IPS-18c (cell line): ENCODE measurements around the gene MRPL51.

Experiments
- H3K4me3 ChIP-seq: 2 replicates; pipeline ENCODE4 v1.7.0; 2013; ENCODE audit warnings: low read depth, mild to moderate bottlenecking, low read length, moderate library complexity; ENCODE audit not compliant: insufficient read depth
- H3K9me3 ChIP-seq: one replicate; pipeline ENCODE4 v1.6.1; 2013; ENCODE audit warnings: mild to moderate bottlenecking, low read length, moderate library complexity; ENCODE audit not compliant: control insufficient read depth, insufficient read depth

MRPL51 gene

GRCh38 chr12:6533923-6534694 is 41.0 kb upstream of the MRPL51 start, which contains the start of gene GAPDH:
Gene GAPDH, plus strand, starts transcription at chr12:6534517. Its CDS starts 316 bp downstream, at chr12:6534833.
- peaks cover 3% of the 10 kb centered on the region for H3K9me3 ChIP-seq
- peak within 1 kb of the TSS; percentile 98 for H3K4me3 ChIP-seq

DNA sequence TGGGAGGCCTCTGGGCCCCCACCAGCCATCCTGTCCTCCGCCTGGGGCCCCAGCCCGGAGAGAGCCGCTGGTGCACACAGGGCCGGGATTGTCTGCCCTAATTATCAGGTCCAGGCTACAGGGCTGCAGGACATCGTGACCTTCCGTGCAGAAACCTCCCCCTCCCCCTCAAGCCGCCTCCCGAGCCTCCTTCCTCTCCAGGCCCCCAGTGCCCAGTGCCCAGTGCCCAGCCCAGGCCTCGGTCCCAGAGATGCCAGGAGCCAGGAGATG is 40.5 kb upstream of the MRPL51 start:
- H3K9me3 ChIP-seq: peaks cover 3% of the 10 kb centered on the region
- H3K4me3 ChIP-seq: peak overlapping the region; percentile 98

GRCh38 chr12:6532927-6533652 is 40.0 kb upstream of the MRPL51 start:
- peak overlapping the region; percentile 98 for H3K4me3 ChIP-seq
- peaks cover 3% of the 10 kb centered on the region for H3K9me3 ChIP-seq

- H3K4me3 ChIP-seq: peak overlapping the region; percentile 98
- peaks cover 3% of the 10 kb centered on the region for H3K9me3 ChIP-seq
These were observed 39.2 kb upstream of the MRPL51 start for GRCh38 chr12:6532051-6532926.

- H3K9me3 ChIP-seq: no peaks in the 10 kb centered on the region
- no peak overlapping the region for H3K4me3 ChIP-seq
These were observed 37.7 kb upstream of the MRPL51 start for GRCh38 chr12:6530576-6531260.

- Histone ChIP-seq H3K9me3 (no peaks in the 10 kb centered on the region), H3K4me3 (no peak overlapping the region)
These were observed 36.3 kb upstream of the MRPL51 start for GRCh38 chr12:6529291-6529737.

GRCh38 chr12:6528539-6529235 is 35.6 kb upstream of the MRPL51 start:
- Histone ChIP-seq H3K9me3 (no peaks in the 10 kb centered on the region), H3K4me3 (no peak overlapping the region)

- H3K9me3 ChIP-seq: no peaks in the 10 kb centered on the region
- no peak overlapping the region for H3K4me3 ChIP-seq
These were observed 34.6 kb upstream of the MRPL51 start for GRCh38 chr12:6527711-6528110.

GRCh38 chr12:6526766-6527525 is 33.9 kb upstream of the MRPL51 start:
- Histone ChIP-seq H3K9me3 (no peaks in the 10 kb centered on the region), H3K4me3 (no peak overlapping the region)

GRCh38 chr12:6526201-6526600 is 33.1 kb upstream of the MRPL51 start:
- H3K4me3 ChIP-seq: no peak overlapping the region
- peaks cover 2% of the 10 kb centered on the region for H3K9me3 ChIP-seq

DNA sequence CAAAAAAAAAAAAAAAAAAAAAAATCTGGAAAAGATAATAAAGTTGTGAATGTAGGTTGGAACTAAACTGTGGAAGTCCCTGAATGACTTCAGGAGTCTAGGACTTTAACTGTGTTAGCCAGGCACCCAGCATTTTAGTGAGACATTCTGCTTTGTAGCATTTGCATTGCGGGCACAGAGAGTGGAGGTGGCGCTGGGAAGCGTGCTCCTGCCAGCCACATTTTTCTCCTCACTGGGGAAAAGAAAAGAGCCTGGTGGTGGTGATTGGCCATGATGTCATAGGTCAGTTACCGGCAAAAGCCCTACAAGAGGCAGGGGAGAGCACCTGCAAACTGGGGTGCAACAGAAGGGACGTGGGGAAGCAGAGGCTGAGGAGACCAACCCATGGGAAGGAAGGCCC is 31.6 kb upstream of the MRPL51 start:
- no peak overlapping the region for H3K4me3 ChIP-seq

DNA sequence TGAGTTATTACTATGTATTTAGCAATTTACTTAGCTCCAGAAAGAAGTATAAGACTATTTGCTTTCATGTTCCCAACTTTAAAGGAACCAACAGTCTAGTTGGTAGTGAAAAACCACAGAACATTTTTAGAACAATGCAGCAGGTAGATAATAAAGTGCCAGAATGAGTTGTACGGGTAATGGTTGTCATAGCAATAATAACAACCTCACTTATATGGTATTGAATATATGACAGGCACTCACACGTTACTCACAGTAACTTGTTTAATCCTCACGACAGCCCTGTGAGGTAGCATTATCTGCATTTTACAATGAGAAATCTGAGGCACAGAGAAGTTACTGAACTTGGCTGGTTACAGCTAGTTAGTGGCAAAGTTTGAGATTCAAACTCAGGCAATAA is 30.6 kb upstream of the MRPL51 start:
- Histone ChIP-seq H3K4me3 (no peak overlapping the region), H3K9me3 (peaks cover 2% of the 10 kb centered on the region)

More for the DNA sequence above, 31.6 kb upstream of the MRPL51 start:
- H3K9me3 ChIP-seq: peaks cover 2% of the 10 kb centered on the region

- no peak overlapping the region for H3K4me3 ChIP-seq
These were observed 29.1 kb upstream of the MRPL51 start for GRCh38 chr12:6522193-6522592.

GRCh38 chr12:6520186-6520585 is 27.1 kb upstream of the MRPL51 start:
- Histone ChIP-seq H3K9me3 (peaks cover 2% of the 10 kb centered on the region), H3K4me3 (no peak overlapping the region)

More at GRCh38 chr12:6522193-6522592, 29.1 kb upstream of the MRPL51 start:
- H3K9me3 ChIP-seq: peaks cover 2% of the 10 kb centered on the region

DNA sequence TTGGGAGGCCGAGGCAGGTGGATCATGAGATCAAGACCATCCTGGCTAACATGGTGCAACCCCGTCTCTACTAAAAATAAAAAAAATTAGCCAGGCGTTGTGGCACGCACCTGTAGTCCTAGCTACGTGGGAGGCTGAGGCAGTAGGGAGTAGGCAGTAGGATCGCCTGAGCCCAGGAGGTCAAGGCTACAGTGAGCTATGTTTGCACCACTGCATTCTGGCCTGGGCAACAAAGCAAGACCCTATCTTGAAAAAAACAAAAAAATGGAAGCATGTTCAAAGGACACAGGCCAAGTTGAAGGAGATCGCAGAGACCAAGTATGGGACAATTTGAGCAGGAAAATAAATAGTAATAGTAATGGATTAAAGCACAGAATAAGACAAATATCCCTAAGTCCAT is 15.0 kb upstream of the MRPL51 start:
- H3K9me3 ChIP-seq: no peaks in the 10 kb centered on the region
- no peak overlapping the region for H3K4me3 ChIP-seq
